Stimulated activated naive CD4-positive, alpha-beta T cell treated with Interleukin-2 at 50 U/mL for 16 hours (primary cell): Measurements from ENCODE around the gene F9.
"Not testable (repeated sequence)": the region's sequence is repeated elsewhere in the genome, so short reads cannot be mapped to it uniquely, and the experiment has no call there.

ENCODE experiments used
- DNase-seq: peaks from one replicate; lab custom pipeline; 2025; lab: John Stamatoyannopoulos, UW

Gene F9

GRCh38 chrX:139530550-139530949 is at the start of gene F9:
F9 (plus strand) TSS chrX:139530739; CDS start chrX:139530765, 26 bp downstream.
- DNase-seq: no peak

DNA sequence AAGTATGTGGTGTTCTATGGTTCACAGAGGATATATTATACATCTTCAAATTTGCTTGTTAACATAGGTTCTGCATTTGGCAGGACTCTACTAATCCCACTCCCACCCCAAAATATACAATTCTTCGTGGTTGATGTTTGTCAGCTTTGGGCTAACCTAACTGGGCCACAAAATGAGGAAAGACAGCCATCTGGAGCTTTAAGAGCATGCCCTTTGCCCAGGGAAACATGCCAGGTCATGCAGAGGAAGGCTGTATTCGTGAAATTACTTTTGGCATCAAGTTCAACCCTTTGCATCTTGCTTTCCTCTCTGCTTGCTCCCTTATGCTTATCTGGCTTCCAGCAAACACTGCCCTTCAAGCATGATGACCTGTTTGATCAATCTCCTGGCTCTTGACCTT is 46.8 kb upstream of the F9 start:
- no peak for DNase-seq

DNA sequence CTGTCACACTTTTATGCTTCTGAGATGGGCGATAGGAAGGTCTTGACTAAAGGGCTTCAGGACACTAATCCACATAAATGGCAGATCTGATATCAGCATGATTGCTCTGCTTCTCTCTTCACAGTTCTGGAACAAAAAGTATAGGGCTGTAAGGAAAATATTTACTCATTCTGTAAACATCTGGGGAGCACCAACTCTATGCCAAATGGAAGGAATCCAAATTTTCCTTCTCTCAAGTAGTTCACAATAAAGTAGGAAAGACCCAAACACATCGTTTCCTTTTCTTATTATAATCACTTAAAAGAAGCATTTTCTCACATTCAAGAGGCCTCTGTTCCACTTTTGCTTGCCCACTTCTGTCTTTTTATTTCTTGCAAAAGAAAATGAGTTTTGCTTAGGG is 45.9 kb upstream of the F9 start:
- DNase-seq: no peak

DNA sequence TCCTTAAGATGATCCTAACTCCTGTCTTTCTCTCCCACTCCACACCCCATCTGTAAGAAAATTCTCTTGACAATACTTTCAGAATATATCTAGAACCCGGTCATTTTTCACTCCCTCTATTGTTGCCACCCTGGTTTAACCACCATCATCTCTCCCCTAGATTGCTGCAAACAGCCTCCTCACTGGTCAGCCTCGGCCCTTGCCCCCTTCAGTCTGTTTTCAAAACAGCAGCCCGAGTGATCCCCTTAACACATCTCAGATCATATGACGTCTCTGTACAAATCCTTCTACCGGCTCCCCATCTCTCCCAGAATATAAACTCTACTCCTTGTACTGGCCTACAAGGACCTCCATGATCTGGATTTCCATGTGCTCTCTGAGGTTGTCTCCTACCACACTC is 35.2 kb upstream of the F9 start:
- no peak for DNase-seq

DNA sequence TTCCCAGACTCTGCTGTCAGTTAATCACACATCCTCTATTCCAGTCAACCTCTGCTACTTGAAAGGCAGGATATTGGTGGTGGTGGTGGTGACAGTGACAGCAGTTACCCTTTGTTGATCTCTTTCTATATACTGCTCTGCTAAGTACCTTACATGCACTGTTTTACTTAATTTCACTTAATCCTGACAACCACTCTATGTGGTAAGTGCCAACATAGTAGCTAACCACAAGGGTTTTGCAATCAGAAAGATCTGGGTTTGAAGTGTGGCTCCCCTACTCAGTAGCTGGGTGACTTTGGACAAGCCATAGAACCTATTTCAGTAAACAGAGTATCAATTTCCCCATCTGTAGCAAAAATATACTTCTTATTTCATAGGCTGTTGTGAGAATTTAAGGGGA is 24.2 kb upstream of the F9 start:
- no peak for DNase-seq

GRCh38 chrX:139508099-139508498 is 22.4 kb upstream of the F9 start:
- no peak for DNase-seq

DNA sequence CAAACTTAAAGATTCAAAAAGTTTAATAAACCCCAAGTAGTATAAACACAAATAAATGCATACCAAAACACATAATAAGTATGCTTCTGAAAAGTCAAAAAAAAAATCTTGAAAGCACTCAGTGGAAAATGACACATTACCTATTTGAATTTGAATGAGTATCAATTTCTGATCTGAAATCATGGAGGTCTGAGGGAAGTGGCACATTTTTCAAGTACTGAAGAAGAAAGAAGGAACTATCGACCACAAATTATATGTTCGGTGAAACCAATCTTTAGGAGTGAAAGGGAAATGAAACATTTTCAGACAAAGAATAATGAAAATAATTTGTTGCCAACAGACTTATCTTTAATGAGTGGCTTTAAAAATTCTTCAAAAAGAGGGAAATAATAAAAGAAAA is 12.1 kb upstream of the F9 start:
- DNase-seq: no peak

DNA sequence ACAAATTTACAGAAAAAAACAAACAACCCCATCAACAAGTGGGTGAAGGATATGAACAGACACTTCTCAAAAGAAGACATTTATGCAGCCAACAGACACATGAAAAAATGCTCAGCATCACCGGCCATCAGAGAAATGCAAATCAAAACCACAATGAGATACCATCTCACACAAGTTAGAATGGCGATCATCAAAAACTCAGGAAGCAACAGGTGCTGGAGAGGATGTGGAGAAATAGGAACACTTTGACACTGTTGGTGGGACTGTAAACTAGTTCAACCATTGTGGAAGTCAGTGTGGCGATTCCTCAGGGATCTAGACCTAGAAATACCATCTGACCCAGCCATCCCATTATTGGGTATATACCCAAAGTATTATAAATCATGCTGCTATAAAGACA is 1.7 kb upstream of the F9 start:
- not testable (repeated sequence) for DNase-seq

- DNase-seq: no peak
Observed at GRCh38 chrX:139532834-139533233, 2.3 kb downstream of the F9 start.

- DNase-seq: no peak
Observed at GRCh38 chrX:139533444-139533843, 2.9 kb downstream of the F9 start.

GRCh38 chrX:139538907-139539790 is 8.6 kb downstream of the F9 start:
- no peak for DNase-seq

DNA sequence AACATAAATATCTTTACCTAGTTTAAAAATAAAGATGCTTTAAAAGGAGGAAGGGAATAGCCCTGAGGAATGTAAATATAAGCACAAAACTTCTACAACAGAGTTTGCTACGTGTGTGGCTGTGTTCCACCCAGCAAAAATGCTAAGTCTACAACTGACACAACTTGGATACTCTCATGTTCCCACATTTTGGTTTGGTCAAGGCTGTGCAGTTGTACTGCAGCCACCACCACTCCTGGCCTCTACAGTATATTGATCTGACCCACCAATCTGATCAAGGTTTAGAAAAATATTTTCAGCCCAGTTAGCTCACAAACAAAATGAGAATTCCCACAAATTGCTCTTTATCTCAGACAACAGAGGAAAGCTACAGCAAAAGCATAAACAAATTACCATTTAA is 12.1 kb downstream of the F9 start:
- DNase-seq: no peak

GRCh38 chrX:139543920-139544319 is 13.4 kb downstream of the F9 start:
- DNase-seq: no peak

- no peak for DNase-seq
Observed at GRCh38 chrX:139544591-139544990, 14.1 kb downstream of the F9 start.

- DNase-seq: no peak
Observed at GRCh38 chrX:139554376-139554775, 23.8 kb downstream of the F9 start.

DNA sequence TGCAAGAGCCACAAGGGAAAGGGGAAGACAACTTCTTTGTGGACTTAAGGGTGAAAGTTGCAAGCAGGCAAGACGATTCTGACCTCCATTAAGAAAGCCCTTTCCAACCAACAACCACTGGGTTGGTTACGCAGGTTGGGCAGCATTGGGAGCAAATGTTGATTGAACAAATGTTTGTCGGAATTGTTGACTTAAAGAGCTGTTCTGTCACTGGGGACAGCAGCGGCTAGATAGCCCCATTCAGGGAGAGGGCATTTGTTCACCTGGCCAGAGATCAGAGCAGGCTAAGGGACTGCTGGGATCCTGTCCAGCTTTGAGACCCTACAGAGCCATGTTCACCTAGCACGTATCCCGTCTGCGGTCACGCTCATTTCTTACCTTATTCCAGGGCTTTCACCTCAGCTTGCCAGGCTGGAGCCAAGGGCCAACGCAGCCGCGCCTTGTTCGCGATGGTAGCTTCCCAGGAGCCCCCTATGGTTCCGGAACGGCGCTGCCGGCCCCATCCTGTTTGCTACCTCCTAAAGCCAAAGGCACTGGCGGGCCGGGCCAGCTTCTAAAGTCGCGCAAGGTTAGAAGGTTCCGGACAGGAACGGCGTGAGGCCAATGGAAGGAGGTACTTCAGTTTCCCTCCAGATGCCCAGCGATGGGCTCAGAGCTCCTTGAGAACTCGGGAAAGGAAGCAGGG is 24.6 kb downstream of the F9 start:
- no peak for DNase-seq

- DNase-seq: no peak
Observed at GRCh38 chrX:139559383-139560042, 29.0 kb downstream of the F9 start.

DNA sequence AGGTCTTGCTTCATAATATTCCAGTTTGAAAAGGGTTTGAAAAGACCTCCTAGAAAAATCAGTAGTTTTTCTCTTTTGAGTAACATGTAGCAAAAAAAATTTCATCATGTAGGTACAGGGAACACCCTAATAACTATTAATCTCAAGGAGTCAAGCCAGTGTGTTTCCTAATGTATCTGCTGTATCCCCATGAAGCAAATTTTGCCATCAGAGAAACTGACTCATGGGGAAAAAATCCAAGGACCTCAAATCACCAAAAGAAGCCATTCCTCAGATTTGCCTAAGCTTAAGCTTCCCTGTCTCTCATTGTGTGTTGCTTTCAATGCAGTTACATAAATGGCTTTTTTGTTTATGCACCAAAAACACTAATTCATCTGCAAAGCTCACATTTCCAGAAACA is 29.7 kb downstream of the F9 start:
- DNase-seq: no peak

- DNase-seq: no peak
Observed at GRCh38 chrX:139563251-139563650, 32.7 kb downstream of the F9 start.

DNA sequence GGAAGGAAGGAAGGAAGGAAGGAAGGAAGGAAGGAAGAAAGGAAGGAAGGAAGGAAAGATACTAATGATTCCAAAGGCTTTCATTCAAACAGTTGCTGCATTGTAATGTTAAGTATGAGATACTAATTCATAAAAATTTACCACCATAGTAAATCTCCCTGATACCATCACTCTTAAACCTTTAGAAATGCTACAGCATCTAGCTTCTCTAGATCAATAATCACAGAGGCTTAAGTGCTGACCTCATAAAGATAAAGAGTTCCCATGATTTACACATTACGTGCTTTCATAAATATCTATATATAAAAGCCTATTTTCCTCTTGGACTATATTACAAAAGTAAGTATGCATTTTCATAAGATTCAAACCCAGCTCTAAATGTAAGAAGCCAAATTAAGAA is 36.4 kb downstream of the F9 start:
- DNase-seq: no peak

DNA sequence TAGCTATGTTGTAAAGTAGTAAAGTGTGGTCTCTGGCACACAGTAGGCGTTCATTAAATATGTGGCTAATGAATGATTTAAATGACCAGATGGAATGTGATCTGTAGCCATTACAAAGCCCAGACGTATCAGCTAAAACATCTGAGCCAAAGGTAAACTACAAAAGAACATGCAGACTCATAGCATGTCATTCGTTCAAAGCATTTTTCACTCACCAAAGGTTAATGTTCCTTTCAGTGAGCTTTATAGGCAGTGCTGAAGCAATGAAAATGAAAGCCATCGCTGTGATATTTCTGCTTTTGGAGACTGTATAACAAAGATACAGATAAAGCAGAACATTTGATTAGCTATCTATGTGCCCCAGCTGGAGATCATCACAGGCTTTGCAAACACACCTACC is 50.5 kb downstream of the F9 start:
- DNase-seq: no peak

GRCh38 chrX:139585613-139586012 is 55.1 kb downstream of the F9 start:
- no peak for DNase-seq

DNA sequence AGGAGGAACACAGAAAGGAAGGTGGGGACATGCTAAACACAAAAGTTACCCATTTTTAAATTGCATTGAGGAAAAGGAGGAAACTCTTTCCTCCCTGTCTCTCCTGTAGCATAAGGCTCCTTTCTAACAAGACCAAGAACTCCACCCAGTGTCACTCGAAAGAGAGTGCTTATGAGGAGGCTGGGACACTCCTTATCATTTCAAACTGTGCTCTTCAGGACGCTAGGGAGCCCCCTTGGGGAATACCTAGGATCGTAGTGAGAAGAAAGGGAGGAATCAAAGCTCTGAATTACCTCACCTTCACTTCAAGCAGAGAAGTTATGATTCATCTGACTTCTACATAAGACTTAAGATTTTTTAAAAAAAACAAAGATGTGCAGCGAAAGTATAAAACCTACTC is 65.5 kb downstream of the F9 start:
- no peak for DNase-seq
